CD1c-positive myeloid dendritic cell (primary cell): ENCODE data around the gene MYO1F.
"Not testable (repeated sequence)": the region's sequence is repeated elsewhere in the genome, so short reads cannot be mapped to it uniquely, and the experiment has no call there.

Experiments used
- DNase-seq: peaks from one replicate; pipeline ENCODE4 v3.0.0-alpha.2; 2016; ENCODE audit errors: extremely low spot score

The MYO1F gene

GRCh38 chr19:8564866-8565265 is 12.4 kb downstream of the MYO1F start:
- peak; percentile 48 for DNase-seq

GRCh38 chr19:8561075-8561764 is 16.0 kb downstream of the MYO1F start:
- no peak for DNase-seq

GRCh38 chr19:8558325-8558724 is 18.9 kb downstream of the MYO1F start:
- DNase-seq: no peak

- DNase-seq: peak; percentile 90
These were observed 19.5 kb downstream of the MYO1F start for GRCh38 chr19:8557642-8558238.

GRCh38 chr19:8553729-8554128 is 23.5 kb downstream of the MYO1F start:
- DNase-seq: not testable (repeated sequence)

- DNase-seq: no peak
These were observed 24.4 kb downstream of the MYO1F start for GRCh38 chr19:8552810-8553209.

GRCh38 chr19:8550070-8550469 is 27.2 kb downstream of the MYO1F start:
- no peak for DNase-seq

- DNase-seq: no peak
These were observed 31.5 kb downstream of the MYO1F start for GRCh38 chr19:8545743-8546142.

- DNase-seq: no peak
These were observed 33.1 kb downstream of the MYO1F start for GRCh38 chr19:8544168-8544567.

- no peak for DNase-seq
These were observed 37.6 kb downstream of the MYO1F start for GRCh38 chr19:8539621-8540149.

- no peak for DNase-seq
These were observed 40.1 kb downstream of the MYO1F start for GRCh38 chr19:8537099-8537498.

- DNase-seq: no peak
These were observed 41.0 kb downstream of the MYO1F start for GRCh38 chr19:8536282-8536681.

- no peak for DNase-seq
These were observed 45.0 kb downstream of the MYO1F start for GRCh38 chr19:8532225-8532624.

- DNase-seq: no peak
These were observed 45.8 kb downstream of the MYO1F start for GRCh38 chr19:8531470-8531869.

- no peak for DNase-seq
These were observed 47.1 kb downstream of the MYO1F start for GRCh38 chr19:8530061-8530679.

GRCh38 chr19:8529369-8530006 is 47.8 kb downstream of the MYO1F start:
- no peak for DNase-seq

GRCh38 chr19:8528500-8528899 is 48.7 kb downstream of the MYO1F start:
- DNase-seq: no peak

- DNase-seq: no peak
These were observed 50.7 kb downstream of the MYO1F start for GRCh38 chr19:8526345-8527091.

GRCh38 chr19:8525401-8525684 is 51.9 kb downstream of the MYO1F start:
- DNase-seq: no peak

- no peak for DNase-seq
These were observed 57.9 kb downstream of the MYO1F start for GRCh38 chr19:8519388-8519787.

GRCh38 chr19:8518536-8518935 is 58.7 kb downstream of the MYO1F start:
- no peak for DNase-seq
